SK-N-SH (cell line): ENCODE results near the gene GTPBP3. TPM values are rescaled to one million over a fixed set of nuclear protein-coding genes. Genes with fewer than 3 reads are reported as not detected.

ENCODE experiments used
- CTCF ChIA-PET: fragments of 300-600, 350-600 bp; formaldehyde crosslinking; extraction: SDS; loops from one replicate; lab custom pipeline; 2021; lab: Yijun Ruan, JAX
- POLR2A ChIA-PET: fragments of 350-600 bp; sonication (Branson Sonifier 250); formaldehyde crosslinking; extraction: SDS; loops from one replicate; lab custom pipeline; 2020; ENCODE audit warnings: antibody characterized with exemption, inconsistent platforms; lab: Yijun Ruan, JAX
- DNase-seq: peaks from one replicate; pipeline ENCODE4 v3.0.0; 2012
- H2AFZ ChIP-seq: fragments of 200-600 bp; sonication (generic); 2 replicates; pipeline ENCODE4 v1.8.1; 2016; ENCODE audit warnings: antibody characterized with exemption, mild to moderate bottlenecking, low read depth
- H3F3A ChIP-seq: fragments of 200-600 bp; sonication (generic); replicated peaks from 2 replicates; pipeline ENCODE3; 2016; ENCODE audit warnings: antibody characterized with exemption, mild to moderate bottlenecking; ENCODE audit not compliant: insufficient read depth
- H3K27ac ChIP-seq, 2 experiments: fragments of 200-500 bp in 1 of 2; fragments of 200-600 bp in 1 of 2; sonication (Bioruptor generic) in 1 of 2; sonication (generic), shearing (Covaris generic) in 1 of 2; 2 replicates each; pipeline versions ENCODE4 v1.5.1 to v1.6.1; 2014 to 2016; ENCODE audit warnings: low read depth in 2 of 2, inconsistent platforms in 1 of 2, low read length in 1 of 2, mild to moderate bottlenecking in 1 of 2, mixed read lengths in 1 of 2
- H3K27me3 ChIP-seq: fragments of 200-600 bp; sonication (generic), shearing (Covaris generic); 2 replicates; pipeline ENCODE4 v1.6.1; 2016; ENCODE audit warnings: mixed run types; ENCODE audit not compliant: insufficient read depth
- H3K36me3 ChIP-seq, 2 experiments: fragments of 200-500 bp in 1 of 2; fragments of 200-600 bp in 1 of 2; sonication (Bioruptor generic) in 1 of 2; sonication (generic) in 1 of 2; replicated peaks in 1 of 2; 2 replicates each; pipeline versions ENCODE3 to v1.5.1; 2014 to 2016; ENCODE audit warnings: low read length in 1 of 2, mild to moderate bottlenecking in 1 of 2; ENCODE audit not compliant: insufficient read depth in 2 of 2, control insufficient read depth in 1 of 2
- H3K4me1 ChIP-seq, 2 experiments: fragments of 200-500 bp in 1 of 2; fragments of 200-600 bp in 1 of 2; sonication (Bioruptor generic) in 1 of 2; sonication (generic), shearing (Covaris generic) in 1 of 2; 2 replicates each; pipeline versions ENCODE4 v1.5.1 to v1.6.1; 2014 to 2016; ENCODE audit warnings: low read depth in 1 of 2, low read length in 1 of 2, mixed run types in 1 of 2; ENCODE audit not compliant: insufficient read depth in 2 of 2, control insufficient read depth in 1 of 2
- H3K4me2 ChIP-seq: fragments of 200-600 bp; sonication (generic), shearing (Covaris generic); 2 replicates; pipeline ENCODE4 v1.6.1; 2017; ENCODE audit warnings: mixed run types
- H3K4me3 ChIP-seq, 2 experiments: fragments of 200-500 bp in 1 of 2; fragments of 200-600 bp in 1 of 2; sonication (Bioruptor generic) in 1 of 2; sonication (generic), shearing (Covaris generic) in 1 of 2; 2 replicates each; pipeline versions ENCODE4 v1.5.1 to v1.8.1; 2014 to 2016; ENCODE audit warnings: low read depth in 2 of 2, inconsistent platforms in 1 of 2, low read length in 1 of 2, mild to moderate bottlenecking in 1 of 2, mixed read lengths in 1 of 2, moderate library complexity in 1 of 2
- H3K79me2 ChIP-seq: fragments of 200-600 bp; sonication (generic); 2 replicates; pipeline ENCODE4 v1.8.1; 2017; ENCODE audit warnings: mild to moderate bottlenecking; ENCODE audit not compliant: insufficient read depth
- H3K9ac ChIP-seq: fragments of 200-600 bp; sonication (generic); 2 replicates; pipeline ENCODE4 v1.6.1; 2017; ENCODE audit warnings: mixed run types
- H3K9me2 ChIP-seq: fragments of 200-600 bp; sonication (generic); 2 replicates; pipeline ENCODE4 v1.6.1; 2017; ENCODE audit warnings: mixed run types
- H3K9me3 ChIP-seq: fragments of 200-600 bp; sonication (generic); 2 replicates; pipeline ENCODE4 v1.6.1; 2017; ENCODE audit warnings: mixed run types, mild to moderate bottlenecking, moderate library complexity
- H4K20me1 ChIP-seq: fragments of 200-600 bp; sonication (generic); 2 replicates; pipeline ENCODE4 v1.6.1; 2017; ENCODE audit warnings: mild to moderate bottlenecking, mixed run types; ENCODE audit not compliant: insufficient read depth
- GABPA ChIP-seq: IDR thresholded peaks from 2 replicates; pipeline ENCODE4 v1.4.0; 2012; ENCODE audit warnings: low read depth, mild to moderate bottlenecking
- MEF2A ChIP-seq: IDR thresholded peaks from 2 replicates; pipeline ENCODE4 v1.4.0; 2012; ENCODE audit warnings: low read depth, borderline replicate concordance
- TAF1 ChIP-seq: IDR thresholded peaks from 2 replicates; pipeline ENCODE4 v1.6.1; 2012; ENCODE audit warnings: low read depth, mild to moderate bottlenecking, low read length, moderate library complexity, borderline replicate concordance
- YY1 ChIP-seq: IDR thresholded peaks from 2 replicates; pipeline ENCODE4 v1.4.0; 2012; ENCODE audit warnings: low read depth, mild to moderate bottlenecking
- whole genome bisulfite sequencing: methylation state at CpG from one replicate; pipeline ENCODE4 v1.1.6; 2017; ENCODE audit warnings: low lambda C conversion rate; 5-methylcytosine and 5-hydroxymethylcytosine counted together
- polyA plus RNA-seq, 3 experiments: library from polyadenylated mRNA; depleted of rRNA; stranded (reverse); fragments of >200 nt; gene quantifications; 2 replicates each; pipeline ENCODE4 v1.2.3, GENCODE V29; 2012
- TF ChIP-seq, protein P1 (sequence below): IDR thresholded peaks from 2 replicates; pipeline ENCODE4 v1.6.1; 2012; ENCODE audit warnings: mild to moderate bottlenecking, low read depth, low read length, moderate library complexity
- TF ChIP-seq, protein P2 (sequence below): IDR thresholded peaks from 2 replicates; pipeline ENCODE4 v1.4.0; 2012; ENCODE audit warnings: low read depth, borderline replicate concordance
- TF ChIP-seq, protein P3 (sequence below): IDR thresholded peaks from 2 replicates; pipeline ENCODE4 v1.4.0; 2012; ENCODE audit warnings: low read depth, borderline replicate concordance

The GTPBP3 gene
- polyA plus RNA-seq, 1 of the 3 experiments (the other 2 are of a cell fraction): 21.6 TPM

DNA sequence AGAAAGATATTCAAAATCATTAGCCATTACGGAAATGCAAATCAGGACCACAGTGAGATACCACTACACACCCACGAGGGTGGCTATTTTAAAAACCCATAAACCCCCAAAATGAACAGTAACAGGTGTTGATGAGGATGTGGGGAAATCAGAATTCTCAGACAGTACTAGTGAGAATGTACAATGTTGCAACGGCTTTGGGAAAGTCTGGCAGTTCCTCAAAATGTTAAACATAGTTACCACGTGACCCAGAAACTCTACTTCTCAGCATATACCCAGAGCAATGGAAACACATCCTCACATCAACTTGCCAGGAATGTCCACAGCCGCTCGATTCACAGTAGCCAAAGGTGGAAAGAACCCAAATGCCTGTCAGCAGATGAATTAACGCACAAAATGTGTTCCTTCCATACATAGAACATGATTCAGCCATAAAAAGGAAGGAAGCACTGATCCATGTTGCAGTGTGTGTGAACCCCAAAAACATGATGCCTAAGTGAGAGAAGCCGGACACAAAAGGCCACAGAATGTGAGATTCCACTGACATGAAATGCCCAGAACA lies 32.8 kb downstream of the GTPBP3 start (continued):
- TF ChIP-seq, protein P1, sequence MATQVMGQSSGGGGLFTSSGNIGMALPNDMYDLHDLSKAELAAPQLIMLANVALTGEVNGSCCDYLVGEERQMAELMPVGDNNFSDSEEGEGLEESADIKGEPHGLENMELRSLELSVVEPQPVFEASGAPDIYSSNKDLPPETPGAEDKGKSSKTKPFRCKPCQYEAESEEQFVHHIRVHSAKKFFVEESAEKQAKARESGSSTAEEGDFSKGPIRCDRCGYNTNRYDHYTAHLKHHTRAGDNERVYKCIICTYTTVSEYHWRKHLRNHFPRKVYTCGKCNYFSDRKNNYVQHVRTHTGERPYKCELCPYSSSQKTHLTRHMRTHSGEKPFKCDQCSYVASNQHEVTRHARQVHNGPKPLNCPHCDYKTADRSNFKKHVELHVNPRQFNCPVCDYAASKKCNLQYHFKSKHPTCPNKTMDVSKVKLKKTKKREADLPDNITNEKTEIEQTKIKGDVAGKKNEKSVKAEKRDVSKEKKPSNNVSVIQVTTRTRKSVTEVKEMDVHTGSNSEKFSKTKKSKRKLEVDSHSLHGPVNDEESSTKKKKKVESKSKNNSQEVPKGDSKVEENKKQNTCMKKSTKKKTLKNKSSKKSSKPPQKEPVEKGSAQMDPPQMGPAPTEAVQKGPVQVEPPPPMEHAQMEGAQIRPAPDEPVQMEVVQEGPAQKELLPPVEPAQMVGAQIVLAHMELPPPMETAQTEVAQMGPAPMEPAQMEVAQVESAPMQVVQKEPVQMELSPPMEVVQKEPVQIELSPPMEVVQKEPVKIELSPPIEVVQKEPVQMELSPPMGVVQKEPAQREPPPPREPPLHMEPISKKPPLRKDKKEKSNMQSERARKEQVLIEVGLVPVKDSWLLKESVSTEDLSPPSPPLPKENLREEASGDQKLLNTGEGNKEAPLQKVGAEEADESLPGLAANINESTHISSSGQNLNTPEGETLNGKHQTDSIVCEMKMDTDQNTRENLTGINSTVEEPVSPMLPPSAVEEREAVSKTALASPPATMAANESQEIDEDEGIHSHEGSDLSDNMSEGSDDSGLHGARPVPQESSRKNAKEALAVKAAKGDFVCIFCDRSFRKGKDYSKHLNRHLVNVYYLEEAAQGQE: no peak
- no peak for TF ChIP-seq YY1
- TF ChIP-seq, protein P2, sequence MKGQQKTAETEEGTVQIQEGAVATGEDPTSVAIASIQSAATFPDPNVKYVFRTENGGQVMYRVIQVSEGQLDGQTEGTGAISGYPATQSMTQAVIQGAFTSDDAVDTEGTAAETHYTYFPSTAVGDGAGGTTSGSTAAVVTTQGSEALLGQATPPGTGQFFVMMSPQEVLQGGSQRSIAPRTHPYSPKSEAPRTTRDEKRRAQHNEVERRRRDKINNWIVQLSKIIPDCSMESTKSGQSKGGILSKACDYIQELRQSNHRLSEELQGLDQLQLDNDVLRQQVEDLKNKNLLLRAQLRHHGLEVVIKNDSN: no peak
- TF ChIP-seq GABPA: no peak
- TF ChIP-seq MEF2A: no peak
- TF ChIP-seq, protein P3, sequence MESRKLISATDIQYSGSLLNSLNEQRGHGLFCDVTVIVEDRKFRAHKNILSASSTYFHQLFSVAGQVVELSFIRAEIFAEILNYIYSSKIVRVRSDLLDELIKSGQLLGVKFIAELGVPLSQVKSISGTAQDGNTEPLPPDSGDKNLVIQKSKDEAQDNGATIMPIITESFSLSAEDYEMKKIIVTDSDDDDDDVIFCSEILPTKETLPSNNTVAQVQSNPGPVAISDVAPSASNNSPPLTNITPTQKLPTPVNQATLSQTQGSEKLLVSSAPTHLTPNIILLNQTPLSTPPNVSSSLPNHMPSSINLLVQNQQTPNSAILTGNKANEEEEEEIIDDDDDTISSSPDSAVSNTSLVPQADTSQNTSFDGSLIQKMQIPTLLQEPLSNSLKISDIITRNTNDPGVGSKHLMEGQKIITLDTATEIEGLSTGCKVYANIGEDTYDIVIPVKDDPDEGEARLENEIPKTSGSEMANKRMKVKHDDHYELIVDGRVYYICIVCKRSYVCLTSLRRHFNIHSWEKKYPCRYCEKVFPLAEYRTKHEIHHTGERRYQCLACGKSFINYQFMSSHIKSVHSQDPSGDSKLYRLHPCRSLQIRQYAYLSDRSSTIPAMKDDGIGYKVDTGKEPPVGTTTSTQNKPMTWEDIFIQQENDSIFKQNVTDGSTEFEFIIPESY: no peak
- TF ChIP-seq TAF1: no peak

DNA sequence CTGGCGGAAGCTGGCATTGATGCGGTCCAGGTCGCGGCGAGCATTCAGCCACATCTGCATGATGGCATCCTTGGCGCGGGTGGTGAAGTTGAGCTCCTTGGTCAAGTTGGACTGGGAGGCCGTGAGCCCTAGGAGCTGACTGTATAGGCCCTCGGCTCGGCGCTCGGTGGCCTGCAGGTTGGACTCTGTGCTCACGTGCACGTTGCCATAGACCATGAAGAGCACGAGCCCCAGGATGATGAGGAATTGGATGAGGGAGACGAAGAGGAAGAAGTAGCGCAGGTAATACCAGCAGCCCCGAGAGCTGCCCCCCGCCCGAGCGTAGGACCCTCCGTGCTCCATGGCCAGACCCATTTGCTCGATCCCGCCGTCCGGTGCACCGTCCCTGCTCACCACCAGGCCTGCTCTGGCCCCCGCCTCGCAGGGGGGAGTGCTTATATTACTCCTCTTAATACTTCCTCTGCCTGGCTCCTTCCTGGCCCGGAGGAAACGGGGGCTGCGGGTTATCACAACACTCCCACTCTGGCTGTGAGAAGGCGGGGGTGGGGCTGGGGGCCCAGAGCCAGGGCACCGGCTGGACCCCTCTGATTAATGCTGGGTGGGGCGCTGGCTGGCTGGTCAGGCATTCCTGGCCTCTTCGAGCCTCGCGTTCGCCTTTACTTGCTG lies 39.7 kb downstream of the GTPBP3 start, which contains the start of gene PLVAP:
PLVAP (minus strand) TSS at position 408 of the 666 bp plus-strand sequence; CDS start at position 354, 54 bp downstream.
- H3K79me2 ChIP-seq: no peaks in the 10 kb centered on the region
- DNase-seq: no peak
- H3K27me3 ChIP-seq: no peaks in the 10 kb centered on the region
- no peak within 1 kb of the TSS for H3K4me2 ChIP-seq
- no peak within 1 kb of the TSS for H3K4me3 ChIP-seq
- H3K9me3 ChIP-seq: no peaks in the 10 kb centered on the region
- H2AFZ ChIP-seq: no peak within 1 kb of the TSS
- H4K20me1 ChIP-seq: no peaks in the 10 kb centered on the region
- H3K36me3 ChIP-seq: no peaks in the 10 kb centered on the region
- POLR2A ChIA-PET: no interaction called here
- no peaks in the 10 kb centered on the region for H3K9me2 ChIP-seq
- CTCF ChIA-PET: interaction anchor here (6.9 kb wide), 1 partner anchor 9 kb away, joined by 37 read pairs; no protein-coding TSS in a partner anchor
- no peaks in the 10 kb centered on the region for H3F3A ChIP-seq
- H3K4me1 ChIP-seq: no peaks in the 10 kb centered on the region
- WGBS: 68% methylated on average over 25 of the region's 39 CpGs
- H3K9ac ChIP-seq: no peak within 1 kb of the TSS
- no peak within 1 kb of the TSS for H3K27ac ChIP-seq
- no peak for TF ChIP-seq MEF2A
